ENCODE data around the gene HMGB2. TPM values are rescaled to one million over a fixed set of nuclear protein-coding genes. Genes with fewer than 3 reads are reported as not detected.

HMGB2 gene
- total and polyA plus RNA-seq, 2 experiments from 2014 or later, result 103 to 593 TPM

- H3K4me2 ChIP-seq, result no peak overlapping the region
- Mint-ChIP-seq H3K27ac (no peak overlapping the region), H3K27me3 (ENCODE audit: insufficient read depth, low read depth, poor library complexity) (peaks cover 12% of the 10 kb centered on the region), H3K4me1 (peaks cover 4% of the 10 kb centered on the region), H3K9me3 (no peaks in the 10 kb centered on the region; the same call in 2 of the 3 replicates), H3K36me3 (ENCODE audit: low read depth) (no peaks in the 10 kb centered on the region), H3K4me3 (no peak overlapping the region)
- ATAC-seq, result no peak
- H3F3A ChIP-seq (replicated peaks; ENCODE audit: low read depth), result 0 out of 2 replicates have a peak, but pooled peaks cover 2% of the 10 kb centered on the region
- no peak for DNase-seq (ENCODE audit: low spot score)
- no peaks in the 10 kb centered on the region for H4K20me1 ChIP-seq (replicated peaks; ENCODE audit: insufficient read depth)
- H3K4me1 ChIP-seq (ENCODE audit: insufficient read depth), result peaks cover 1% of the 10 kb centered on the region
- no peak overlapping the region for H2AFZ ChIP-seq
- H3K36me3 ChIP-seq (ENCODE audit: insufficient read depth), result no peaks in the 10 kb centered on the region
- no peak overlapping the region for H3K27ac ChIP-seq (ENCODE audit: low read depth)
- TF ChIP-seq JUNB (IDR thresholded peaks at IDR 0.05; ENCODE audit: unreplicated experiment), result no peak
- TF ChIP-seq ZNF114 (CRISPR knock-in tag; IDR thresholded peaks at IDR 0.05), result no peak
- no peak for TF ChIP-seq STAT1 (IDR thresholded peaks at IDR 0.05; ENCODE audit: unreplicated experiment)
- no peak for TF ChIP-seq EZH2 (IDR thresholded peaks at IDR 0.05; ENCODE audit: low read depth, unreplicated experiment)
- no peak for TF ChIP-seq REST (IDR thresholded peaks at IDR 0.05; ENCODE audit: unreplicated experiment)
- TF ChIP-seq ZNF462 (CRISPR knock-in tag; IDR thresholded peaks at IDR 0.05), result no peak
- no peak for TF ChIP-seq POLR2AphosphoS5 (IDR thresholded peaks at IDR 0.05; ENCODE audit: low read depth)
- TF ChIP-seq NANOG (IDR thresholded peaks at IDR 0.05; ENCODE audit: borderline replicate concordance), result no peak
- TF ChIP-seq EZH2phosphoT487 (IDR thresholded peaks at IDR 0.05; ENCODE audit: unreplicated experiment), result no peak
- no peak for TF ChIP-seq CTCF (conservative IDR thresholded peaks at IDR 0.05; ENCODE audit: low read depth in 2 of 2)
- TF ChIP-seq ZNF331 (CRISPR knock-in tag; IDR thresholded peaks at IDR 0.05; ENCODE audit: low read depth), result no peak
- no peak overlapping the region for H3K4me3 ChIP-seq
- H3K9me2 ChIP-seq (ENCODE audit: insufficient read depth), result no peaks in the 10 kb centered on the region
- peaks cover 4% of the 10 kb centered on the region; the same call in 1 of the 2 replicates for H3K27me3 ChIP-seq (ENCODE audit: insufficient read depth)
- no peaks in the 10 kb centered on the region for H3K79me2 ChIP-seq (replicated peaks; ENCODE audit: insufficient read depth)
These were observed 33.1 kb upstream of the HMGB2 start for GRCh38 chr4:173367285-173367684.

All from GM23338 (cell line).